Measurements from ENCODE around the gene LMBR1.
"Not testable (repeated sequence)": the region's sequence is repeated elsewhere in the genome, so short reads cannot be mapped to it uniquely, and the experiment has no call there.

LMBR1 gene

DNA sequence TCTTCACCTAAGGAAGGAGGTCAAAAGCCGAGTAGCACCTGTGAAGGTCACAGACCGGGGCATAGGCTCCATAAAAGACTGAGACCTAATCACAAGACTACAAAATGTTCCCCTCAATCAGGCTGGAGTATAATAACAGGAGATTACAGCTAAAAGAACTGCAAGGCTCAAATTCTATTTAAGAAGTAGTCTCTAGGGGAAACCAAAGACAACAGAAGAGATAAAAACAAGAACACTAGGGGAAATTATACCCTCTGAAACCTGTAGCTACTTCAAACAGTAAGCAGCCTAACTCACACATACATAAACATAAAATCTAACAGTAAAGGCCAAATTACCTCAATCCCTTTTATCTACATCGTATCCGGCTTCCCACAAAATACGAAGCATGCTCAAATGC is 38.3 kb downstream of the LMBR1 start:
- in situ Hi-C loops (cut with MboI; ENCODE audit: low sequenced_read_pairs), result no loop called here

DNA sequence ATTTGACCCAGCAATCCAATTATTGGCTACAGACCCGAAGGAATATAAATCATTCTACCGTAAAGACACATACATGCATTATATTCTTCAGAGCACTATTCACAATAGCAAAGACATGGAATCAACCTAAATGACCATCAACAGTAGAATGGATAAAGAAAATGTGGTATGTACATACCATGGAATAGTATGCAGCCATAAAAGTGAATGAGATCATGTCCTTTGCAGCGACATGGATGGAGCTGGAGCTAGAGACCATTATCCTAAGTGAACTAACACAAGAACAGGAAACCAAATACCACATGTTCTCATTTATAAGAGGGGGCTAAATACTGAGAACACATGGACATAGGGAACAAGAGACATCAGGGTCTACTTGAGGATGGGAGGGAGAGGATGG is 44.0 kb downstream of the LMBR1 start:
- in situ Hi-C loops (cut with MboI; ENCODE audit: low sequenced_read_pairs), result no loop called here

DNA sequence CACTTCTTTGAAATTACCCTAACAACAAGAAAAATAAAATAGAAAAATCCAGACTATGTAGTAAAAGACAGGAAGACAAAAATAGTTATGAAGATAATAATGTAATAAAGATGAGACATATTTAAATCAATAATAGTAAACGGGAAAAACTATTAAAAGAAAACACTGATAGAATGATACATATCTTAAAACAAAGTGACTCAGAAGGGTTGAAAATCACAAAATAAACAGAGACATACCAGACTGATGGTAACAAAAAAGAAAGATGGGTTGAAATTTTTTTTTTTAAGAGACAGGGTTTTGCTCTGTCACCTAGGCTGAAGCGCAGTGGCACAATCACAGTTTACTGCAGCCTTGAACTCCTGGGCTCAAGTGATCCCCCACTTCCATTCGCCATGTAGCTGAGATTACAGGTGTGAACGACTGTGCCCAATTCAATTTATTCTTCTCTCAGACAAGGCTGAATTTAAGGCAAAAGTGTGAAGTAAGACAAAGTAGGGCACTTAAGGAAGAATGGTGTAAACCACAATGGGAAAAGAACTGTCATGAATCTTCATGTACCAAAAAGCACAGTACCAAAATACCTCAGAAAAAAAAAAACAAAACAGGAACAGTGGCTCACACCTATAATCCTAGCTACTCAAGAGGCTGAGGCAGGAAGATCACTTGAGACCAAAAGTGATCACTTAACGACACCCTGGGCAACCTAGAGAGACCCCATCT is 47.4 kb downstream of the LMBR1 start:
- in situ Hi-C loops (cut with MboI; ENCODE audit: low sequenced_read_pairs), result no loop called here

DNA sequence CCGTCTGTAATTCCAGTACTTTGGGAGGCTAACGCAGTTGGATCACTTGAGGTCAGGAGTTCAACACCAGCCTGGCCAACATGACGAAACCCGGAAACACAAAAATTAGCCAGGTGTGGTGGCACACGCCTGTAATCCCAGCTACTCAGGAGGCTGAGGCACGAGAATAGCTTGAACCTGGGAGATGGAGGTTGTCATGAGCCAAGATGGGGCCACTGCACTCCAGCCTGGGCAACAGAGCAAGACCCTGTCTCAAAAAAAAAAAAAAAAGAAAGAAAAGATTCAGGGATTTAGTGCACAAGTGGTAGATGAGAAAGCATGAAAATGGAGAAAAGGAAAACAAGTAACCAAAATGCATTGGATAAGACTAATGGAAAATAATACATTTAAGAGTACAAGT is 49.4 kb downstream of the LMBR1 start:
- in situ Hi-C loops (cut with MboI; ENCODE audit: low sequenced_read_pairs), result not testable (repeated sequence)

DNA sequence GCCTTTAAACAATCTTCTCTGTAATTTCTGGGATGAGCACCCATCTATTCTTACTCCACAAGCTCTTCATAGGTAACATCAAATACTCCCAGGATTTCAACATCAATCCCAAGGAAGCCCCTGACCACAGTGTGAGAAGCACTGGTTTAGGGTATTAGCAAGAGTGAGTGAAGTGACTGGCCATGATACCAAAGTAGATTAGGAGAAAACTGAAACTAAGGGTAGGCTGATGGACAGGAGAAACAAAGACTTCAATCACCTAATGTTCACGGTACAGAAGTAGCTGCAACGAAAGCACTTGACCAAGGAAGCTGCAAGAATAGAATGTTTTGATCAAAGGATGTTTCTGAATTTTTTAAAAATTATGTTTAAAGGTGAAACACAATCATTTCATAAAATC is 49.8 kb downstream of the LMBR1 start:
- in situ Hi-C loops (cut with MboI; ENCODE audit: low sequenced_read_pairs), result no loop called here

DNA sequence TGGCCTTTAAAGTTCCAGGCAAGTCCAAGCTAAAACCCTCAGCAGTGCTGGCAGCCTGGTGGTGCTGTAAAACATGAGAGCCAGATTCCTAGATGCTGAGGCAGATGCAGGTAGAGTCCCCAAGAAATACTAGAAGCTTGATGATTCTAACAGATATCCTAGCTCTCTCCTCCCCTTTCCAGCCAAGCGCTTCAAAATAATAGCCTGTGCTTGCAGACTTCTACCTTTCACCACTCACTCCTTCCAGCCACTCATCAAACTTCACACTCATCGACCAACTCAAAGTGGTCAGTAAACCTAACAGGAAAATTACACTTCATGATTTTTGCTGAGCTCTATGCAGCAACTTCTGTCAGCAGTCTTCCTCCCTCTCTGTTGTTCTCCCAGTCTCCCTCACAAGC is 50.2 kb downstream of the LMBR1 start:
- in situ Hi-C loops (cut with MboI; ENCODE audit: low sequenced_read_pairs), result no loop called here

DNA sequence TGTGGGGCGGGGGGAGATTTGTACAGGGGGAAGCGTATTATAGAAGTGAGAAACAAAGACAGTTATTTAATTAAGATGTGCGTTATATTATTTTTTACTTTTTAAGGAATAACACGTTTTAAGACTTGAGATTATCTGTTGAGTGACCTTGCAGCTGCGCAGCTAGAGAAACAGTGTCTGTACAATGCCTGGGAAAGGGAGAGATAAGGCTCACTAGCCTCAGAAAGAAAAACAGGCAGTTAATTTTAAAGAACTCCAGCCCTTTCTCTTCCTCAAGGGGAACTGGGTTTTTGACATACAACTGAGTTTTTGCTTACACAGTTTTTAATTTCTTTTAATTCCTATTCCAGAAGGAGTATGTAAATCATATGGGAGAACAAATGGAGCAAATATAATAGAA is 50.7 kb downstream of the LMBR1 start:
- in situ Hi-C loops (cut with MboI; ENCODE audit: low sequenced_read_pairs), result no loop called here

DNA sequence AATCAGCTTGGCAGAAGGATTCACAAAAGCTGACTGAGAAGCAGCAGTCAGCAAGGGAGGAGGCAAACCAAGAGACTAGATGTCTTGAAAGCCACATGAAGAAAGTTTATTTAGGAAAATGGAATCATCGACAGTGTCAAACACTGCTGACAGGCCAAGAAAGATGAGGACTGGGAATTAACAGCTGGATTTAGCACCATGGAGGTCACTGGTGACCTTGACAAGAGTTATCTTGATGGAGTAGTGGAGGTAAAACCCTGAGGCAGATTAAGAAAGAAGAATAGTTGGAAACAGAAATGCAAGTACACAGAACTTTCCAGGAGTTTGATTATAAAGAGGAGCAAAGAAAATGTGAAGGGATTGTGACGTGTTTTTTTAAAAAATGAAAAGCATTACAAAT is 51.5 kb downstream of the LMBR1 start:
- in situ Hi-C loops (cut with MboI; ENCODE audit: low sequenced_read_pairs), result no loop called here

DNA sequence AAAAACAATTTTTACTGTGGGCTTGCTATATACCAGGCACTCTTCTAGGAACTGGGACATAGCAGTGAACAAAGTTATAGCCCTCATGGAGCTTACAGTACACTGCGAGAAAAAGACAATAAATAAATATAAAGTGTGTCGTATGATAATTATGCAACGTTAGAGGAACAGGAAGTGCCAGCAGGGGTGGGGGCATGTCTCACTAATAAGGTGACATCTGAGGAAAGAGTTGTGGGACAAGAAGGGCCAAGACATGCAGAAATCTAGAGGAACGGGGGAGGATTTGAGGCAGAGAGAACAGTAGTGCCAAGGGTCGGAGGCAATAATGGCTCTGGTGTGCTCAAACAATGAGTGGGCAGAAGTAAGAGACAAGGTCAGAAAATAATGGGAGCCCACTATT is 52.8 kb downstream of the LMBR1 start:
- in situ Hi-C loops (cut with MboI; ENCODE audit: low sequenced_read_pairs), result no loop called here

DNA sequence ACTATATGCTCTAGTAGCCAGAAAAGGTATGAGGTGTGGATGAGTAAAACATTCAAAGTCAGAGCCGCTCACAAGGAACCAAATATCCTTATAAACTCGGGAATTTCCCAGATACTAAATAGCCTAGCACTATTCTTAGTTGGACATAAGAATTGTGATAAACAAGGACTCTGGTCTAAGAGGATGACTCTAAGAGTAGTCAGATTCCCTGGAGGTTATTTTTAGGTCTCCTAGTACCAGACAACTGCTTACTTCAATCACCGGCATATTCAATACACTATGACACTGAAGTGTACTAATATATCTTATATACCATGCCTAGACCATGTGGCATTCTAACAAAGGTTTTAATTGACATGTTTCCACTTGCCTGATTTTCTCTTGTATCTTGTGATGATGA is 56.5 kb downstream of the LMBR1 start:
- in situ Hi-C loops (cut with MboI; ENCODE audit: low sequenced_read_pairs), result no loop called here

DNA sequence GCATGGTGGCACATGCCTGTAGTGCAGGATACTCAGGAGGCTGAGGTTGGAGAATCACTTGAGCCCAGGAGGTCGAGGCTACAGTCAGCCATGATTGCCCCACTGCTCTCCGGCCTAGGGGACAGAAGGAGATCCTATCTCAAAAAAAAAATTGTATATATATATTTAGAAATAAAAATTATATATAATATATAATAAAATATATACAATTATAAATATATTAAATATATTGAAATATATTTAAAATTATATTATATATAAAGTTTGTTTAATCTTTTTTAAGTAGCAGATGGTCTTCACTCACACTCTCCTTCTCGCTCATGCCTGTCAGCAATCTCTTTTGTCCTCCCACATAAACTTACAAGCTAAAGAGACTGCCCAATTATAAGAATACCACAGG is 58.5 kb downstream of the LMBR1 start:
- in situ Hi-C loops (cut with MboI; ENCODE audit: low sequenced_read_pairs), result no loop called here

DNA sequence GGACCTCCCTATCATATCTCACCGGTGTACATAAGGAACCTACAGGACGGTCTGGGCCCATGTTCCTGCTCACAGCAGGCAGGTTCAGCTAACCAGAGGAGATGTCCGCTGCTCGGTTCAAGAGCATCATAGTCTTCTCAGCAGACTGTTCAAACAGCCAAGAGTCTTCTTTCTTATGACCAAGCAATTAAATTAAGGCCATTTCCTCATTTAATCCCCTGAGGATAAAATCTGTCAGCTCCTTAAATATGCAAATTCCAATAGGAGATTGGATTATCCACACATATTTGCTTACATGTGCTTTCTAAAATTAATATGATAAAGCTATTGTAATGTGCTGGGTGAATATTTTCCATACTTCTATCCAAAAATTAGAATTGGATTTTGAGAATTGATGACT is 59.7 kb downstream of the LMBR1 start:
- in situ Hi-C loops (cut with MboI; ENCODE audit: low sequenced_read_pairs), result no loop called here

DNA sequence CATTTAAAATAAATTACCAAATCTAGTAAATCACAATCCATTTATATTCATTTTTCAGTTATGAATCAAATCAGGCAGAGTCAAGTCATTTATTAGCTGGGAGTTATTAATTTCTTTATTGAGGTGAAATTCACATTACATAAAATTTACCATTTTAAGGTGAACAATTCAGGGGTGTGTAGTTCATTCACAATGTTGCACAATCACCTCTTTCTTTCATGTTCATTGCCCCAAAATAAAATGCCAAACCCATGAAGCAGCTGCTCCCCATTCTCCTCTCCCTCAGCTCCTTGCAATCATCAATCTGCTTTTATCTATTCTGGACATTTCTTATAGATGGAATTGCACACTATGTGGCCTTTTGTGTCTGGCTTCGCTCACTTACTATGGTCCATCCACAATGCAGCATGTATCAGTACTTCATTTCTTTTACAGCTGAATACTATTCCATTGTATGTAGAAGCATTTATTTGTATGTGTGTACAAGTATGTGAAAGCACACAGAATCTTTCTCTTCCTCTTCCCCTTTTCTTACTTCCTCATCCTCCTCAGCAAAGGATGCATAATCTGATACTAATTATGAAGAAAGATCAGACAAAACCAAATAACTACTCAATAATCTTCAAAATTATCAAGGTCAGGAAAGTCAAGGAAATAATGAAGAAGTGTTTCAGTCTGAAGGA is 60.6 kb downstream of the LMBR1 start:
- in situ Hi-C loops (cut with MboI; ENCODE audit: low sequenced_read_pairs), result no loop called here

DNA sequence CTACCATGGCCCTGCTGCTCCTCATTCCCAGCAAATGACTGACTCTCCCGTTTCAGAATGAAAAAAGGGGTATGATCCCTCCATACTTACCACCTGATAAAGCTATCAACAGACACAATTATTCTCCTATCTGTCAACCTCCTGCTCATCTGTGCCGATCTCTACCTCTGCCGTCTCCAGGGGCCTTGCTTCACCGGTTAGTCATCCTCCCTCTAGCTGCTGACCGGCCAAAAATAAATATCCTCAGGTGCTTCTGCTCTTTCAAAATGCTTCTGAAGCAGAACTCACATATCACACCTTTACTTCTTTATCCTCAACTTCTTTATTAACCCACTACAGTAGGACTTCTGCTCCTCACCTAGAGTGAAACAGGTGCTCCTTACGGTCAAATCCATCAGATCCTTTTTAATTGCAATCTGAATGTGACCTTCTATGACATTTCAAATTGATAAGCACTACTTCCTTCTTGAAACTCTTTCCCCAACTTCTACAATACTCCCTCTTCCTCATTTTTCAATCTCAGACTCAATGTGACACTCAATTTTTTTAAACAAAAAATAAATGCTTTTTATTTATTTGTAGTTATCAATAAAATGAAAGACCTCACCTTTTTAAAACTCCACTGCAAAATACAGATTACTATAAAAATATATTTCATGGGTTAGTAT is 63.2 kb downstream of the LMBR1 start:
- in situ Hi-C loops (cut with MboI; ENCODE audit: low sequenced_read_pairs), result no loop called here

DNA sequence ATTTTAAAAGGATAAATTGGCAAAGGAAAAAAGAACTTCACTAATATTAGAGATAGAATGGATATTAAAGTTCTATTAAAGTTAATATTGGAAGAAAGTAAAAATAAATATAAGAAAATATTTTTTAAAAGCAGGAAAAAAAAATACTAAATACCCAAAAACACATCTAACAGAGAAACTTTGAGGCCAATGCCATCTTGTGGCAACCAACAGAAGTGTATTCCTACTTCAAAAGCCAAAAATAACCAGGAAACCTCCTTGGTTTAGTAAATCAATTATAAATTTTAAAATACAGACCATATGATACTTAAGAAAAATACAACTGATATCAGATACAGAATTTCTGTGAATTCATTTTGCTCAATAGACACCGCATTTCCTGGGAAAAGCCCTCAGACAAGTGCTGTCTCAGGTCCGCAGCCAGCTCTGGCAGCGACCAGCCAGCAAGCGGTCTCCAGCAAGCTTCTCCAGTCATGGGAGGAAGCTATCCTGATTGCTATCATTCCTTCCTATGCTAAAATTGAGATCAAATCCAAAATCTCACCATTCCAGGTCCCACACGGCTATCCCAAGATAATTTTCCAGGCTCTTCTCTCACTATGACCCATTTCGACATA is 65.3 kb downstream of the LMBR1 start:
- in situ Hi-C loops (cut with MboI; ENCODE audit: low sequenced_read_pairs), result no loop called here

DNA sequence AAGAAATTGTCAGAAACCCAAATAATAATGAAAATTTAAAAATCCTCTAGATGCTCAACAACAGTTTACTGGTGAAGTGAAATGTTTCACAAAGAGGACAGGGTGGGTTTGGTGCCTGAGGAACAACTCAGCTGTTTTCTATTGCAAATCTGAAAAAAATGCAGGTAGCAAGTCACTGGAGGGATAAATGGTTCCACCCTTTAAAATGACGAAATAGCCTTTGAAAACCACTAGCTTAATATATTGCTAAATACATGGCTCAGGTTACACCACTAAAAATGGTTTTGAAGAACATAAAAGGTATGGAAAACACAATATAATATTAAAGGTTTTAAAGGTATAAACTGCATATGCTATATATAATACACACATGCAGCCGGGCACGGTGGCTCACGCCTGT is 69.5 kb downstream of the LMBR1 start:
- in situ Hi-C loops (cut with MboI; ENCODE audit: low sequenced_read_pairs), result loop anchor here (25.0 kb wide), 1 partner anchor 1011 kb away; the partner anchor contains the start of gene SHH

DNA sequence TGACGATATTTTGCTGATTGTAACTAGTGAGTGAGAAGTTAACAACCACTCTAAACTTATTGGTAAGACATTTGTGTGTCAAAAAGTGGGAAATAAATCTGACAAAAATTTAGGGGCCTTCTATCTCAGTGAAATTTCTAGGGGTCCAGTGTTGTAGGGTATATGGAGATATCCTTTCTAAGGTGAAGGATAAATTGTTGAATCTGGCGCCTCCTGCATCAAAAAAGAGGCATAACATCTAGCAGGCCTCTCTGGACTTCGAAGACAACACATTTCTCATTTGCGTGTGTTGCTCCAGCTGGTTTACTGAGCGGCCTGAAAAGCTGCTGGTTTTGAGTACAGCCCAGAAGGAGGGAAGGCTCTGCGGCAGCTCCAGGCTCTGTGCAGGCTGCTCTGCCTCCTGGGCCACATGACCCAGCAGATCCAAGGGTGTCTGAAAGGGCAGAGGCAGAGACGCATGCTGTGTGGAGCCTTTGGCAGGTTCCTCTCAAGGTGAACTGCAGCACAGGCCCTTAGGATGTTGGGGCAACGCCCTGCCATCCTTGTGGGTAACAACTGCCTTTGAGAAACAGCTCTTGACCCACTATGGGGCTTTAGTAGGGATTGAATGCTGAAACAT is 72.4 kb downstream of the LMBR1 start:
- in situ Hi-C loops (cut with MboI; ENCODE audit: low sequenced_read_pairs), result loop anchor here (25.0 kb wide), 1 partner anchor 1008 kb away; the partner anchor contains the start of gene SHH

DNA sequence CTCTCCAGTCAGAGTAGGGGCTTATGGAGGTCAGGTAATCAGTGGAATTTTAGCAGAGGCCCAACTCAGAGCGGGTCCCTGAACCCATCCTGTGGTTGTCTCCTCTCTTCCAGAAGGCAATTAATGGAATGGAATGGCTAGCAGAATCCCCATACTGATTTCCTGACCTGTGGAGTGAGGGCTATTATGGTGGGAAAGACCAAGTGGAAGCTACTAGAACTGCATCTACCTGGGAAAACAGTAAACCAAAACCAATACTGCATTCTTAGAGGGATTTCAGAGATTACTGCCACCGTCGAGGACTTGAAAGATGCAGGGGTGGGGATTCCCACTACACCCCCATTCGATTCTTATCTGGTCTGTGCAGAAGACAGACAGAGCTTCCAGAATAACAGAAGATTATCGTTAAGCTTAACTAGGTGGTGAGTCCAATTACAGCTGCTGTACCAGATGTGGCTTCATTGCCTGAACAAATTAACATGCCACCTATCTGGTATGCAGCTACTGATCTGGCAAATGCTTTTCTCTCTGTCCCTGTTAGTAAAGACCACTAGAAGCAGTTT is 73.2 kb downstream of the LMBR1 start:
- in situ Hi-C loops (cut with MboI; ENCODE audit: low sequenced_read_pairs), result loop anchor here (25.0 kb wide), 1 partner anchor 1008 kb away; the partner anchor contains the start of gene SHH

DNA sequence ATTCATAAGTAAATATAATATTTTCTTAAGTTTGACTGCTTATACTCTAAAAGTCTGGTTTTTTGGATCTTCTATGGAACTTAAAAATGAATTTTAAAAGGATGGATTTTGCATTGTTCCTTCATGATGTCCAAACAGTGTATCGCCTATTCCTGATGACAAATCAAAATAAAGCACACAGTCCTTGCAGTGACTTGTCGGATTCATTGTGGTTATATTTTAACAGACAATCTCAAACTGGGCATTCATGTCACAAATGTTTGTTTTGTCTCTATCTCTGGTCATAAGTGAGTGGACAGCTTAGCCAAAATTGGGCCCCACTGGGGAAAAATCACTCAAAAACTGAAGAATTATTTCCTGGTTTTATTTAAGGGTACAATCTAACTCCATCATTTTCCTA is 74.8 kb downstream of the LMBR1 start:
- in situ Hi-C loops (cut with MboI; ENCODE audit: low sequenced_read_pairs), result loop anchor here (25.0 kb wide), 1 partner anchor 1006 kb away; the partner anchor contains the start of gene SHH

DNA sequence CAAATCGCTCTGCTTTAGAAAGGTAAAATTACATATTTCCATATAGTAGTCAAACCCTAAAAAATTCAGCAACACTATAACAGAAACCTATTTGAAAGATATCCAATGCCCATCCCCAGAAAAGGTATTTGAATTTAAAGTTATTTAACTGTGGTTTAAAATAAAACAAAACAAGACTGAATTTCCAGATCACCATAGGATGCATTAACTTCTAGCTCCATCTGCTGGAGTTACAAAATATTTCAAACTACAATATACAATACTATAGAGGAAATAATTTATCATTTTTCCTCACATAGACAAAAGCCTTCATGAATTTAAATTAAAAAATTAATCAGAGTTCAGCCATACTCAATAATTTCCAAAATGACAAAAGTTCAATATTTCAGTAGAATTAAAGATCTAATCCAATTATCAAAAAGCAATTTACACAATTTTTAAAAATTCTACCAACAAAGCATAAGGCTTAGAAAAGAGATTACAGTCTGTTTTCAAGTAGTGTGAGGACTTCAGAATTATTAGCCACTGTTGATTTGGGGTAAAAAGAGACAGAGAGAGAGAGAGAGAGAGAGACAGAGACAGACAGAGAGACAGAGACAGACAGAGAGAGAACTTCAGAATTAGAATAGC is 75.9 kb downstream of the LMBR1 start:
- in situ Hi-C loops (cut with MboI; ENCODE audit: low sequenced_read_pairs), result loop anchor here (25.0 kb wide), 1 partner anchor 1005 kb away; the partner anchor contains the start of gene SHH

Data from HL-60/S4 (cell line).